HepG2 (cell line): ENCODE measurements around the gene HAUS1. TPM values are rescaled to one million over a fixed set of nuclear protein-coding genes. Genes with fewer than 3 reads are reported as not detected.

ENCODE experiments used
- ATRX ChIP-seq: sonication (generic); formaldehyde crosslinking; IDR thresholded peaks from 2 replicates; pipeline ENCODE4 v1.4.0; 2020; ENCODE audit warnings: missing genetic modification reagents, borderline replicate concordance
- CBFB ChIP-seq: sonication (generic); formaldehyde crosslinking; IDR thresholded peaks from 2 replicates; pipeline ENCODE4 v1.4.0; 2020; ENCODE audit warnings: missing genetic modification reagents
- HMGA1 ChIP-seq: sonication (generic); formaldehyde crosslinking; conservative IDR thresholded peaks from 2 replicates; pipeline ENCODE4 v1.4.0; 2020; ENCODE audit warnings: missing genetic modification reagents
- HOMEZ ChIP-seq: IDR thresholded peaks from 2 replicates; pipeline ENCODE4 v1.6.1; 2016; ENCODE audit warnings: low read depth
- IKZF1 ChIP-seq: fragments of 450-650 bp; IDR thresholded peaks from 2 replicates; pipeline ENCODE4 v1.7.1; 2016
- JARID2 ChIP-seq: sonication (generic); formaldehyde crosslinking; IDR thresholded peaks from 2 replicates; pipeline ENCODE4 v1.8.1; 2023; ENCODE audit warnings: missing genetic modification reagents, inconsistent platforms; ENCODE audit not compliant: insufficient replicate concordance
- MED13 ChIP-seq: sonication (generic); formaldehyde crosslinking; IDR thresholded peaks from 2 replicates; pipeline ENCODE4 v1.5.0; 2020; ENCODE audit warnings: missing genetic modification reagents
- MIER2 ChIP-seq: IDR thresholded peaks from 2 replicates; pipeline ENCODE4 v1.6.1; 2016; ENCODE audit warnings: missing biosample characterization, missing genetic modification reagents
- NR2F2 ChIP-seq: IDR thresholded peaks from 2 replicates; pipeline ENCODE4 v1.6.1; 2012; ENCODE audit warnings: low read depth, inconsistent platforms, borderline replicate concordance
- PREB ChIP-seq: sonication (generic); formaldehyde crosslinking; IDR thresholded peaks from 2 replicates; pipeline ENCODE4 v1.4.0; 2020; ENCODE audit warnings: missing genetic modification reagents
- SAFB2 ChIP-seq: sonication (generic); formaldehyde crosslinking; IDR thresholded peaks from 2 replicates; pipeline ENCODE4 v1.5.1; 2020; ENCODE audit warnings: missing genetic modification reagents, low read depth, mild to moderate bottlenecking, borderline replicate concordance
- SIX4 ChIP-seq: sonication (generic); formaldehyde crosslinking; IDR thresholded peaks from 2 replicates; pipeline ENCODE4 v1.4.0; 2020; ENCODE audit warnings: missing genetic modification reagents
- SOX5 ChIP-seq: IDR thresholded peaks from 2 replicates; pipeline ENCODE4 v1.6.1; 2016; ENCODE audit warnings: borderline replicate concordance
- SSRP1 ChIP-seq: IDR thresholded peaks from 2 replicates; pipeline ENCODE4 v1.6.1; 2016; ENCODE audit warnings: control low read depth
- TCF7L2 ChIP-seq: IDR thresholded peaks from 2 replicates; pipeline ENCODE4 v1.6.1; 2011; ENCODE audit warnings: mild to moderate bottlenecking, low read depth, low read length, moderate library complexity
- ZMAT3 ChIP-seq: sonication (generic); formaldehyde crosslinking; conservative IDR thresholded peaks from 2 replicates; pipeline ENCODE4 v1.7.0; 2021; ENCODE audit warnings: missing genetic modification reagents
- ZNF33B ChIP-seq: sonication (generic); formaldehyde crosslinking; IDR thresholded peaks from 2 replicates; pipeline ENCODE4 v1.5.1; 2020; ENCODE audit warnings: mild to moderate bottlenecking, missing genetic modification reagents
- ZNF362 ChIP-seq: sonication (generic); formaldehyde crosslinking; IDR thresholded peaks from 2 replicates; pipeline ENCODE4 v1.4.0; 2020; ENCODE audit warnings: missing genetic modification reagents, mild to moderate bottlenecking, borderline replicate concordance
- ZNF430 ChIP-seq: sonication (generic); formaldehyde crosslinking; IDR thresholded peaks from 2 replicates; pipeline ENCODE4 v1.9.0; 2021; ENCODE audit warnings: mild to moderate bottlenecking, missing genetic modification reagents
- ZNF432 ChIP-seq: sonication (generic); formaldehyde crosslinking; IDR thresholded peaks from 2 replicates; pipeline ENCODE4 v1.5.0; 2020; ENCODE audit warnings: missing genetic modification reagents, mild to moderate bottlenecking, borderline replicate concordance
- ZNF569 ChIP-seq: sonication (generic); formaldehyde crosslinking; IDR thresholded peaks from 2 replicates; pipeline ENCODE4 v1.5.0; 2020; ENCODE audit warnings: mild to moderate bottlenecking, missing genetic modification reagents, moderate library complexity, borderline replicate concordance
- ZNF574 ChIP-seq: sonication (generic); formaldehyde crosslinking; IDR thresholded peaks from 2 replicates; pipeline ENCODE4 v1.4.0; 2020; ENCODE audit warnings: missing genetic modification reagents
- ZNF703 ChIP-seq: sonication (generic); formaldehyde crosslinking; IDR thresholded peaks from 2 replicates; pipeline ENCODE4 v1.5.1; 2020; ENCODE audit warnings: missing genetic modification reagents, mild to moderate bottlenecking, moderate library complexity, borderline replicate concordance
- ZNF75D ChIP-seq: sonication (generic); formaldehyde crosslinking; IDR thresholded peaks from 2 replicates; pipeline ENCODE4 v1.8.1; 2023; ENCODE audit warnings: missing genetic modification reagents, mild to moderate bottlenecking, borderline replicate concordance
- ZNF761 ChIP-seq: sonication (generic); formaldehyde crosslinking; conservative IDR thresholded peaks from 2 replicates; pipeline ENCODE4 v1.4.0; 2020; ENCODE audit warnings: mild to moderate bottlenecking, missing genetic modification reagents
- ZNF83 ChIP-seq: sonication (generic); formaldehyde crosslinking; IDR thresholded peaks from 2 replicates; pipeline ENCODE4 v1.4.0; 2020; ENCODE audit warnings: missing genetic modification reagents, mild to moderate bottlenecking, borderline replicate concordance
- polyA plus RNA-seq, 8 experiments: library from polyadenylated mRNA; depleted of rRNA in 3 of 8; stranded (reverse) in 7 of 8; unstranded in 1 of 8; fragments of >200 nt; fragmentation: Illumina TruSeq in 4 of 8; extraction: Trizol in 4 of 8; gene quantifications; 2 replicates each; pipeline versions ENCODE4 v1.2.1 to v1.2.3, GENCODE V29; 2011 to 2016; ENCODE audit warnings: low read depth in 4 of 8, missing spikeins in 1 of 8, mixed read lengths in 1 of 8; ENCODE audit not compliant: insufficient read depth in 1 of 8
- total RNA-seq, 5 experiments: library from RNA; depleted of rRNA; stranded (reverse); fragments of >200 nt; fragmentation: Illumina TruSeq; extraction: Trizol; gene quantifications; 2 replicates each; pipeline ENCODE4 v1.2.3, GENCODE V29; 2016; ENCODE audit warnings: low read depth in 1 of 5

HAUS1 gene
- total and polyA plus RNA-seq, 2 of the 13 experiments (the other 11 are each of a cell fraction or from before 2014, with no cell fraction given), result 20.6 to 59.2 TPM

- TF ChIP-seq HOMEZ (CRISPR knock-in tag), result no peak
- TF ChIP-seq ZNF362, result no peak; the same call in 1 of the 2 replicates
- no peak for TF ChIP-seq ZNF569
- TF ChIP-seq ZMAT3 (CRISPR knock-in tag), result peak; percentile 31; the same call in 1 of the 2 replicates
- TF ChIP-seq ZNF75D (CRISPR knock-in tag), result no peak
- peak; percentile 79 for TF ChIP-seq ZNF574 (CRISPR knock-in tag)
- TF ChIP-seq ZNF430 (CRISPR knock-in tag), result no peak
- no peak for TF ChIP-seq SOX5 (CRISPR knock-in tag)
- no peak for TF ChIP-seq SIX4 (CRISPR knock-in tag)
- no peak for TF ChIP-seq ATRX
- TF ChIP-seq JARID2 (CRISPR knock-in tag), result no peak
- TF ChIP-seq TCF7L2, result no peak
- no peak for TF ChIP-seq ZNF33B (CRISPR knock-in tag)
- no peak for TF ChIP-seq PREB (CRISPR knock-in tag)
- no peak for TF ChIP-seq SAFB2 (CRISPR knock-in tag)
- peak; percentile 35; the same call in 1 of the 2 replicates for TF ChIP-seq CBFB (CRISPR knock-in tag)
- no peak for TF ChIP-seq HMGA1 (CRISPR knock-in tag)
- TF ChIP-seq ZNF83 (CRISPR knock-in tag), result no peak
- TF ChIP-seq ZNF703 (CRISPR knock-in tag), result no peak
- no peak for TF ChIP-seq MED13 (CRISPR knock-in tag)
- no peak for TF ChIP-seq SSRP1 (CRISPR knock-in tag)
- no peak for TF ChIP-seq IKZF1
- no peak for TF ChIP-seq ZNF432 (CRISPR knock-in tag)
- no peak; the same call in 1 of the 2 replicates for TF ChIP-seq ZNF761 (CRISPR knock-in tag)
- no peak for TF ChIP-seq MIER2 (CRISPR knock-in tag)
- no peak for TF ChIP-seq NR2F2
Measured at GRCh38 chr18:46104128-46104911, at the start of gene HAUS1 (continued).
